OCI-LY1 (cell line): ENCODE results near the gene IFNGR2.

Experiments used
- H2AFZ ChIP-seq: fragments of 200-600 bp; sonication (generic), shearing (Covaris generic); 2 replicates; pipeline ENCODE4 v1.6.0; 2014; ENCODE audit warnings: antibody characterized with exemption, mild to moderate bottlenecking, low read length
- H3F3A ChIP-seq: fragments of 200-600 bp; sonication (generic), shearing (Covaris generic); 2 replicates; pipeline ENCODE4 v1.6.0; 2014; ENCODE audit warnings: mild to moderate bottlenecking, antibody characterized with exemption, low read length, moderate library complexity; ENCODE audit not compliant: insufficient read depth
- H3K27ac ChIP-seq: fragments of 200-600 bp; sonication (generic); 2 replicates; pipeline ENCODE4 v1.5.1; 2014; ENCODE audit warnings: low read length, mixed run types, mild to moderate bottlenecking, low read depth; ENCODE audit not compliant: poor library complexity, severe bottlenecking
- H3K27me3 ChIP-seq: fragments of 200-600 bp; sonication (generic); 2 replicates; pipeline ENCODE4 v1.6.0; 2014; ENCODE audit warnings: antibody characterized with exemption, mild to moderate bottlenecking, low read length, moderate library complexity; ENCODE audit not compliant: insufficient read depth
- H3K36me3 ChIP-seq: fragments of 200-600 bp; sonication (generic); 2 replicates; pipeline ENCODE4 v1.6.1; 2014; ENCODE audit warnings: mild to moderate bottlenecking, antibody characterized with exemption, low read length, moderate library complexity, mixed read lengths; ENCODE audit not compliant: insufficient read depth
- H3K4me1 ChIP-seq: fragments of 200-600 bp; sonication (generic); 2 replicates; pipeline ENCODE4 v1.5.1; 2014; ENCODE audit warnings: mild to moderate bottlenecking, low read length, moderate library complexity; ENCODE audit not compliant: insufficient read depth, severe bottlenecking
- H3K4me2 ChIP-seq: fragments of 200-600 bp; sonication (generic), shearing (Covaris generic); 2 replicates; pipeline ENCODE4 v1.6.1; 2014; ENCODE audit warnings: low read length
- H3K4me3 ChIP-seq: fragments of 200-600 bp; sonication (generic); 2 replicates; pipeline ENCODE4 v1.5.1; 2014; ENCODE audit warnings: low read length, low read depth, mild to moderate bottlenecking, mixed read lengths; ENCODE audit not compliant: poor library complexity, severe bottlenecking
- H3K79me2 ChIP-seq: fragments of 200-600 bp; shearing (Covaris generic); 2 replicates; pipeline ENCODE4 v1.6.1; 2016; ENCODE audit warnings: mixed run types, low read length, mixed read lengths; ENCODE audit not compliant: insufficient read depth
- H3K9ac ChIP-seq: fragments of 200-600 bp; sonication (generic), shearing (Covaris generic); 2 replicates; pipeline ENCODE4 v1.6.1; 2014; ENCODE audit warnings: mild to moderate bottlenecking, low read length, mixed read lengths
- H3K9me2 ChIP-seq: fragments of 200-600 bp; sonication (generic), shearing (Covaris generic); 2 replicates; pipeline ENCODE4 v1.6.1; 2014; ENCODE audit warnings: low read depth, mild to moderate bottlenecking, low read length, mixed read lengths
- H3K9me3 ChIP-seq: fragments of 200-600 bp; shearing (Covaris generic); 2 replicates; pipeline ENCODE4 v1.6.1; 2014; ENCODE audit warnings: low read length, mixed read lengths
- H4K20me1 ChIP-seq: fragments of 200-600 bp; sonication (generic), shearing (Covaris generic); 2 replicates; pipeline ENCODE4 v1.6.0; 2016; ENCODE audit warnings: mild to moderate bottlenecking, low read length; ENCODE audit not compliant: insufficient read depth
- EZH2 ChIP-seq: fragments of 200-600 bp; sonication (generic), shearing (Covaris generic); IDR thresholded peaks from 2 replicates; pipeline ENCODE4 v1.8.0; 2017; ENCODE audit warnings: borderline replicate concordance, mixed run types, mild to moderate bottlenecking, antibody characterized with exemption, low read length, moderate library complexity, mixed read lengths
- TF ChIP-seq, protein P1 (sequence below): fragments of 200-600 bp; sonication (generic), shearing (Covaris generic); IDR thresholded peaks from 2 replicates; pipeline ENCODE4 v1.5.1; 2017; ENCODE audit warnings: mild to moderate bottlenecking, antibody characterized with exemption, low read length, moderate library complexity, mixed read lengths

The IFNGR2 gene

DNA sequence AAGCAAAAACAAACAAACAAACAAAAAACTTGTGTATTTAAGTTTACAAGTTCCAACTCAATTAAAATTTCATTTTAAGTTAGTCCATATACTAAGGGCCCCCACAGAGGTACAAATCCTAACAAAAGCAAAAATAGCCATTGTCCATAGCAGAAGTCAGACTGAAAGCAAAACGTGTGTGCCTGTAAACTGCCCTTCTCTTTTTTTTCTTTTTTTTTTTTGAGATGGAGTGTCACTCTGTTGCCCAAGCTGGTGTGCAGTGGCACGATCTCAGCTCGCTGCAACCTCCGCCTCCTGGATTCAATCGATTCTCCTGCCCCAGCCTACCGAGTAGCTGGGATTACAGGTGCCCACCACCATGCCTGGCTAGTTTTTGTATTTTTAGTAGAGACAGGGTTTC, 11.6 kb upstream of the IFNGR2 start:
- H3K27me3 ChIP-seq, result no peaks in the 10 kb centered on the region

GRCh38 chr21:33392284-33392985, 10.8 kb upstream of the IFNGR2 start:
- no peaks in the 10 kb centered on the region for H3K27me3 ChIP-seq
- TF ChIP-seq, protein P1, sequence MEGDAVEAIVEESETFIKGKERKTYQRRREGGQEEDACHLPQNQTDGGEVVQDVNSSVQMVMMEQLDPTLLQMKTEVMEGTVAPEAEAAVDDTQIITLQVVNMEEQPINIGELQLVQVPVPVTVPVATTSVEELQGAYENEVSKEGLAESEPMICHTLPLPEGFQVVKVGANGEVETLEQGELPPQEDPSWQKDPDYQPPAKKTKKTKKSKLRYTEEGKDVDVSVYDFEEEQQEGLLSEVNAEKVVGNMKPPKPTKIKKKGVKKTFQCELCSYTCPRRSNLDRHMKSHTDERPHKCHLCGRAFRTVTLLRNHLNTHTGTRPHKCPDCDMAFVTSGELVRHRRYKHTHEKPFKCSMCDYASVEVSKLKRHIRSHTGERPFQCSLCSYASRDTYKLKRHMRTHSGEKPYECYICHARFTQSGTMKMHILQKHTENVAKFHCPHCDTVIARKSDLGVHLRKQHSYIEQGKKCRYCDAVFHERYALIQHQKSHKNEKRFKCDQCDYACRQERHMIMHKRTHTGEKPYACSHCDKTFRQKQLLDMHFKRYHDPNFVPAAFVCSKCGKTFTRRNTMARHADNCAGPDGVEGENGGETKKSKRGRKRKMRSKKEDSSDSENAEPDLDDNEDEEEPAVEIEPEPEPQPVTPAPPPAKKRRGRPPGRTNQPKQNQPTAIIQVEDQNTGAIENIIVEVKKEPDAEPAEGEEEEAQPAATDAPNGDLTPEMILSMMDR, result no peak
- no peak for TF ChIP-seq EZH2

More for the DNA sequence above, 11.6 kb upstream of the IFNGR2 start:
- Histone ChIP-seq H2AFZ (no peak overlapping the region), H3K9me2 (no peaks in the 10 kb centered on the region), H3K27ac (no peak overlapping the region), H3K9me3 (no peaks in the 10 kb centered on the region), H3K36me3 (no peaks in the 10 kb centered on the region), H3K79me2 (no peaks in the 10 kb centered on the region), H3K4me2 (no peak overlapping the region), H4K20me1 (no peaks in the 10 kb centered on the region), H3F3A (no peaks in the 10 kb centered on the region), H3K4me1 (peaks cover 23% of the 10 kb centered on the region), H3K4me3 (no peak overlapping the region), H3K9ac (no peak overlapping the region)
- TF ChIP-seq, protein P1, result no peak
- no peak for TF ChIP-seq EZH2

DNA sequence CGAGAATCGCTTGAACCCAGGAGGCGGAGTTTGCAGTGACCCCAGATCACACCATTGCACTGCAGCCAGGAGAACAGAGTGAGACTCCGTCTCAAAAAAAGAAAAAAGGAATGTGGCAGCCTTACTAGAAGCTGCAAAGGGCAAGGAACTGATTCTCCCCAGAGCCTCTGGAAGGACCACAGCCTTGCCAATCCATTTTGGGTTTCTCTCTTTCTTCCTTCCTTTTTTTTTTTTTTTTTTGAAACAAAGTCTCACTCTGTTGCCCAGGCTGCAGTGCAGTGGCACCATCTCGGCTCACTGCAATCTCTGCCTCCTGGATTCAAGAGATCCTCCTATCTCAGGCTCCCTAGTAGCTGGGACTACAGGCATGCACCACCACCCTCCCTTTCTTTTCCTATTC, 9.9 kb upstream of the IFNGR2 start:
- no peaks in the 10 kb centered on the region for H3K9me3 ChIP-seq
- no peak overlapping the region for H3K4me2 ChIP-seq
- H2AFZ ChIP-seq, result no peak overlapping the region
- peaks cover 18% of the 10 kb centered on the region for H3K4me1 ChIP-seq
- no peak for TF ChIP-seq EZH2
- TF ChIP-seq, protein P1, result no peak
- no peaks in the 10 kb centered on the region for H4K20me1 ChIP-seq
- H3K9ac ChIP-seq, result no peak overlapping the region
- no peaks in the 10 kb centered on the region for H3K36me3 ChIP-seq
- H3K9me2 ChIP-seq, result no peaks in the 10 kb centered on the region
- H3F3A ChIP-seq, result no peaks in the 10 kb centered on the region
- no peaks in the 10 kb centered on the region for H3K27me3 ChIP-seq
- H3K4me3 ChIP-seq, result no peak overlapping the region
- H3K27ac ChIP-seq, result no peak overlapping the region
- no peaks in the 10 kb centered on the region for H3K79me2 ChIP-seq

More at GRCh38 chr21:33392284-33392985, 10.8 kb upstream of the IFNGR2 start:
- H3K27ac ChIP-seq, result no peak overlapping the region
- no peaks in the 10 kb centered on the region for H3K9me3 ChIP-seq
- no peaks in the 10 kb centered on the region for H4K20me1 ChIP-seq
- no peaks in the 10 kb centered on the region for H3F3A ChIP-seq
- H3K4me2 ChIP-seq, result no peak overlapping the region
- H3K4me1 ChIP-seq, result peaks cover 23% of the 10 kb centered on the region
- no peaks in the 10 kb centered on the region for H3K36me3 ChIP-seq
- H3K9ac ChIP-seq, result no peak overlapping the region
- H3K4me3 ChIP-seq, result no peak overlapping the region
- H3K9me2 ChIP-seq, result no peaks in the 10 kb centered on the region
- H3K79me2 ChIP-seq, result no peaks in the 10 kb centered on the region
- no peak overlapping the region for H2AFZ ChIP-seq
